Smooth muscle cell (in vitro differentiated cells): ENCODE data around the gene RBBP9. TPM values are rescaled to one million over a fixed set of nuclear protein-coding genes. Genes with fewer than 3 reads are reported as not detected.
"Not testable (repeated sequence)": the region's sequence is repeated elsewhere in the genome, so short reads cannot be mapped to it uniquely, and the experiment has no call there.

Experiments used
- DNase-seq: peaks from one replicate; lab custom pipeline; 2025; ENCODE audit not compliant: unreplicated experiment; lab: John Stamatoyannopoulos, UW
- H2AFZ ChIP-seq: fragments of 200-600 bp; sonication (generic); 2 replicates; pipeline ENCODE4 v1.6.0; 2016; ENCODE audit warnings: antibody characterized with exemption, low read depth, mild to moderate bottlenecking
- H3F3A ChIP-seq: fragments of 200-600 bp; sonication (generic); 2 replicates; pipeline ENCODE4 v1.6.0; 2017; ENCODE audit warnings: antibody characterized with exemption, low read depth
- H3K27ac ChIP-seq: fragments of 200-600 bp; sonication (generic); 2 replicates; pipeline ENCODE4 v1.5.1; 2016; ENCODE audit warnings: low read depth, mild to moderate bottlenecking
- H3K27me3 ChIP-seq: fragments of 200-600 bp; sonication (generic); 2 replicates; pipeline ENCODE4 v1.6.1; 2016; ENCODE audit warnings: low read depth, mild to moderate bottlenecking
- H3K36me3 ChIP-seq: fragments of 200-600 bp; sonication (generic); 2 replicates; pipeline ENCODE4 v1.5.1; 2016; ENCODE audit warnings: low read depth
- H3K4me1 ChIP-seq: fragments of 200-600 bp; sonication (generic); 2 replicates; pipeline ENCODE4 v1.5.1; 2016; ENCODE audit warnings: low read depth
- H3K4me2 ChIP-seq: fragments of 200-600 bp; sonication (generic); 2 replicates; pipeline ENCODE4 v1.6.0; 2016; ENCODE audit warnings: mild to moderate bottlenecking
- H3K4me3 ChIP-seq: fragments of 200-600 bp; sonication (generic); 2 replicates; pipeline ENCODE4 v1.5.1; 2016; ENCODE audit warnings: mild to moderate bottlenecking
- H3K79me2 ChIP-seq: fragments of 200-600 bp; sonication (generic); 2 replicates; pipeline ENCODE4 v1.6.0; 2016; ENCODE audit warnings: low read depth, mild to moderate bottlenecking
- H3K9ac ChIP-seq: fragments of 200-600 bp; sonication (generic); 2 replicates; pipeline ENCODE4 v1.6.0; 2016; ENCODE audit warnings: low read depth
- H3K9me3 ChIP-seq: fragments of 200-600 bp; sonication (generic); replicated peaks from 2 replicates; pipeline ENCODE4 v1.5.1; 2016; ENCODE audit warnings: low read depth
- H4K20me1 ChIP-seq: fragments of 200-600 bp; sonication (generic); 2 replicates; pipeline ENCODE4 v1.6.0; 2016; ENCODE audit warnings: low read depth
- WGBS: methylation state at CpG from one replicate; pipeline ENCODE4 v1.1.7; 2016; ENCODE audit warnings: low lambda C conversion rate; 5-methylcytosine and 5-hydroxymethylcytosine counted together
- polyA plus RNA-seq: library from polyadenylated mRNA; unstranded; fragments of >200 nt; fragmentation: Nextera tagmentation; extraction: Ambion mirVana; gene quantifications from 2 replicates; pipeline ENCODE4 v1.2.1, GENCODE V29; 2016
- total RNA-seq: library from RNA; depleted of rRNA; stranded (reverse); fragments of >200 nt; gene quantifications from 2 replicates; pipeline ENCODE4 v1.2.3, GENCODE V29; 2014
- TF ChIP-seq, protein P1 (sequence below): fragments of 200-600 bp; sonication (generic); IDR thresholded peaks from 2 replicates; pipeline ENCODE4 v1.5.1; 2017; ENCODE audit warnings: borderline replicate concordance, mild to moderate bottlenecking, antibody characterized with exemption; ENCODE audit not compliant: insufficient read depth, poor library complexity, severe bottlenecking

Gene RBBP9
- total and polyA plus RNA-seq, 2 experiments from 2014 or later: 4.2 to 29.8 TPM

DNA sequence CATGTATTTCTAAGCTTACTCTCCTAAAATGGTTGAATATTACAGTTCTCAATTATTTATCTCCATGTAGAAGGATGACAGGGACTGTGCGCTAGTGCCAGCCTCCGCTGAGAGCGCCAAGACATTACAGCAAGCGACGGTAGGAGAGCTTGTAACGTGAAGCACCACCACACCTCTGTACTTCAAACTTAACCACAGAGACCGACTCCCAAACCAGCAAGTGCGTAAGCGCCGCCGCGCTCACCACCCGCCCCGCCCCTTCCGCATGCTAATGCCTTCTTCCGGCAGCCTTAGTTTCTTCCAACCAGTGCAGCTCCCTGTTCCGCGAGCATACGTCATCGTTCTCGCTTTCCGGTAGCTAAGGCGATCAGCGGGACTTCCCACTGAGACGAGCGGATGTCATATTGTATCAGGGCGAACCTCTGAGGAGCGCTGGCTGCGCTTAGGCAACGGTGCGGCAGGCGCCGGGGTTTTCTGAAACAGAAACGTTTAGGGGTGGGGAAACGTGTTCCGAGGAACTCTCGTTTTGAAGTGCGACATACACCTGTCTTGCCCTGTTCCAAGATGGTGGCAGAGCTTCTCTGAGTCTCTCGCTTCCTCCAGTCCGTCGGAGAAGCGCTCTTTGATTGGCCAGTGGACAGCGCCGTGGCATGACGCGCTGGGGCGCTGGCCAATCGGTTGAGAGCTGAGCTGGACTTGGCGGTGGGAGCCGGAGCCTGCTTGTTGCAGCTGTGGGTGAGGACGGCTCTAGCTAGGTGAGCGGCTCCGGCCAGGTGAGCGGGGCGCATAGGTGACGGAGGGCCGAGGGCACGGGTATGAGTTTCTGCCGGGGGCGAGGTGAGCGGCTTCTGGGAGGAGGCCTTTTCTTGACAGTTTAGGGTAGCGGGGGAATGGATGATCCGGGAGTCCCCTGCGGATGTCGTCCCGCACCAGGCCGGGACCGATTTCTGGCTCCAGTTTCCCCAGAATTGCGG, 10.5 kb upstream of the RBBP9 start, which contains the start of gene SEC23B:
SEC23B (plus strand) TSS at position 723 of the 974 bp plus-strand sequence. CDS start 2,896 bp downstream, outside the sequence.
- Histone ChIP-seq H3F3A (no peaks in the 10 kb centered on the region), H2AFZ (peak within 1 kb of the TSS; percentile 91), H3K4me3 (peak within 1 kb of the TSS; percentile 80), H3K4me1 (peaks cover 13% of the 10 kb centered on the region), H3K9me3 (no peaks in the 10 kb centered on the region), H3K4me2 (peak within 1 kb of the TSS; percentile 99), H3K79me2 (peaks cover 17% of the 10 kb centered on the region), H3K9ac (peak within 1 kb of the TSS; percentile 88), H4K20me1 (no peaks in the 10 kb centered on the region), H3K27me3 (no peaks in the 10 kb centered on the region), H3K36me3 (peaks cover 6% of the 10 kb centered on the region), H3K27ac (peak within 1 kb of the TSS; percentile 93)
- peak; percentile 91 for DNase-seq
- TF ChIP-seq, protein P1, sequence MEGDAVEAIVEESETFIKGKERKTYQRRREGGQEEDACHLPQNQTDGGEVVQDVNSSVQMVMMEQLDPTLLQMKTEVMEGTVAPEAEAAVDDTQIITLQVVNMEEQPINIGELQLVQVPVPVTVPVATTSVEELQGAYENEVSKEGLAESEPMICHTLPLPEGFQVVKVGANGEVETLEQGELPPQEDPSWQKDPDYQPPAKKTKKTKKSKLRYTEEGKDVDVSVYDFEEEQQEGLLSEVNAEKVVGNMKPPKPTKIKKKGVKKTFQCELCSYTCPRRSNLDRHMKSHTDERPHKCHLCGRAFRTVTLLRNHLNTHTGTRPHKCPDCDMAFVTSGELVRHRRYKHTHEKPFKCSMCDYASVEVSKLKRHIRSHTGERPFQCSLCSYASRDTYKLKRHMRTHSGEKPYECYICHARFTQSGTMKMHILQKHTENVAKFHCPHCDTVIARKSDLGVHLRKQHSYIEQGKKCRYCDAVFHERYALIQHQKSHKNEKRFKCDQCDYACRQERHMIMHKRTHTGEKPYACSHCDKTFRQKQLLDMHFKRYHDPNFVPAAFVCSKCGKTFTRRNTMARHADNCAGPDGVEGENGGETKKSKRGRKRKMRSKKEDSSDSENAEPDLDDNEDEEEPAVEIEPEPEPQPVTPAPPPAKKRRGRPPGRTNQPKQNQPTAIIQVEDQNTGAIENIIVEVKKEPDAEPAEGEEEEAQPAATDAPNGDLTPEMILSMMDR: no peak
- 1% methylated on average over 65 of the region's 69 CpGs for WGBS

GRCh38 chr20:18506744-18507143, 9.7 kb upstream of the RBBP9 start:
- Histone ChIP-seq H3K27ac (peak overlapping the region; percentile 93), H3K4me2 (peak overlapping the region; percentile 99)
- 64% methylated on average over 8 of the region's 8 CpGs for WGBS

DNA sequence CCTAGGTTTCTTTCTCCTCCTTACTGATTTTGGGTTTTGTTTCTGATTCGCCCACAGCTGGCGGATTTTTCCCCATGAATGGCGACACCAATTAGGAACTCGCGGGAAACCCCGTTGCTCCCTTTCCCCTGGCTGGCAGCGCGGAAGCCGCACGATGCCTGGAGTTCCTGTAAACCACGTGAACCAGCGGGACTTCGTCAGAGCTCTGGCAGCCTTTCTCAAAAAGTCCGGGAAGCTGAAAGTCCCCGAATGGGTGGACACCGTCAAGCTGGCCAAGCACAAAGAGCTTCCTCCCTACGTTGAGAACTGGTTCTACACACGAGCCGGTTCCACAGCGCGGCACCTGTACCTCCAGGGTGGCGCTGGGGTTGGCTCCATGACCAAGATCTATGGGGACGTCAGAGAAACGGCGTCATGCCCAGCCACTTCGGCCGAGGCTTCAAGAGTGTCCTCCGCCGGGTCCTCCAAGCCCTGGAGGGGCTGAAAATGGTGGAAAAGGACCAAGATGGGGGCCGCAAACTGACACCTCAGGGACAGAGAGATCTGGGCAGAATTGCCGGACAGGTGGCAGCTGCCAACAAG, 7.5 kb upstream of the RBBP9 start:
- Histone ChIP-seq H3K27me3 (no peaks in the 10 kb centered on the region), H3K79me2 (peaks cover 17% of the 10 kb centered on the region), H3K9me3 (no peaks in the 10 kb centered on the region), H3K27ac (no peak overlapping the region), H3K9ac (no peak overlapping the region), H2AFZ (no peak overlapping the region), H3K4me3 (no peak overlapping the region), H3F3A (no peaks in the 10 kb centered on the region), H3K4me1 (peaks cover 8% of the 10 kb centered on the region), H3K4me2 (no peak overlapping the region), H4K20me1 (no peaks in the 10 kb centered on the region), H3K36me3 (no peaks in the 10 kb centered on the region)
- 96% methylated on average over 31 of the region's 31 CpGs for WGBS
- TF ChIP-seq, protein P1: no peak
- DNase-seq: no peak

More at GRCh38 chr20:18506744-18507143, 9.7 kb upstream of the RBBP9 start:
- Histone ChIP-seq H3K9me3 (no peaks in the 10 kb centered on the region), H4K20me1 (no peaks in the 10 kb centered on the region), H3K4me3 (peak overlapping the region; percentile 80), H3K9ac (peak overlapping the region; percentile 88), H2AFZ (peak overlapping the region; percentile 91), H3K79me2 (peaks cover 17% of the 10 kb centered on the region), H3K36me3 (peaks cover 6% of the 10 kb centered on the region), H3F3A (no peaks in the 10 kb centered on the region), H3K27me3 (no peaks in the 10 kb centered on the region), H3K4me1 (peaks cover 8% of the 10 kb centered on the region)
- no peak for DNase-seq
- TF ChIP-seq, protein P1: no peak

DNA sequence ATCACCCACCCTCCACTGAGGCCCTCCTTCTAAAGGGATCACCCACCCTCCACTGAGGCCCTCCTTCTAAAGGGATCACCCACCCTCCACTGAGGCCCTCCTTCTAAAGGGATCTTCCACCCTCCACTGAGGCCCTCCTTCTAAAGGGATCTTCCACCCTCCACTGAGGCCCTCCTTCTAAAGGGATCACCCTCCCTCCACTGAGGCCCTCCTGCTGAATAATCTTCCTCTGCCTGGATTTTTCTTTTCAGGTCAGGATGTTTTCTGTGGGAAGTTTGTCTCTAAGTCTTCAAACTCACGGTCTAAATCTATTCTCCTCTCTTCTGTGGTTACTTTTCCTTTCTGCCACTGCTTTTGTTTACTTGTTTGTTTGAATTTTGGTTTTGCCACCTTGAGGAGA, 4.6 kb upstream of the RBBP9 start:
- not testable (repeated sequence) for DNase-seq, H3K79me2 ChIP-seq, H3K4me3 ChIP-seq, H3K36me3 ChIP-seq, H3K4me2 ChIP-seq, H4K20me1 ChIP-seq, H3F3A ChIP-seq, H2AFZ ChIP-seq, H3K4me1 ChIP-seq, H3K9me3 ChIP-seq, H3K9ac ChIP-seq, H3K27me3 ChIP-seq, H3K27ac ChIP-seq
- 89% methylated on average over 1 of the region's 1 CpG for WGBS
